Measurements from ENCODE around the gene TMEM167A.

TMEM167A gene

GRCh38 chr5:83015676-83016075, 61.5 kb downstream of the TMEM167A start:
- Histone ChIP-seq H3K27me3 (ENCODE audit: insufficient read depth, insufficient read length) (no peaks in the 10 kb centered on the region), H3K4me3 (ENCODE audit: insufficient read length, low read depth) (no peak overlapping the region), H3K36me3 (ENCODE audit: insufficient read depth, insufficient read length, low read length) (no peaks in the 10 kb centered on the region), H3K9ac (ENCODE audit: insufficient read length, low read depth) (no peak overlapping the region), H3K9me3 (ENCODE audit: insufficient read depth, low read length) (peaks cover 6% of the 10 kb centered on the region), H3K4me1 (ENCODE audit: insufficient read depth, insufficient read length) (no peaks in the 10 kb centered on the region)
- TF ChIP-seq ZNF274 (IDR thresholded peaks at IDR 0.05; ENCODE audit: low read depth, low read length), result no peak
- TF ChIP-seq YY1 (IDR thresholded peaks at IDR 0.05; ENCODE audit: insufficient read depth, insufficient read length), result no peak
- TF ChIP-seq SUZ12 (IDR thresholded peaks at IDR 0.05; ENCODE audit: extremely low read depth, insufficient read depth, insufficient read length), result no peak
- no peak for DNase-seq (ENCODE audit: low read depth, low spot score)

DNA sequence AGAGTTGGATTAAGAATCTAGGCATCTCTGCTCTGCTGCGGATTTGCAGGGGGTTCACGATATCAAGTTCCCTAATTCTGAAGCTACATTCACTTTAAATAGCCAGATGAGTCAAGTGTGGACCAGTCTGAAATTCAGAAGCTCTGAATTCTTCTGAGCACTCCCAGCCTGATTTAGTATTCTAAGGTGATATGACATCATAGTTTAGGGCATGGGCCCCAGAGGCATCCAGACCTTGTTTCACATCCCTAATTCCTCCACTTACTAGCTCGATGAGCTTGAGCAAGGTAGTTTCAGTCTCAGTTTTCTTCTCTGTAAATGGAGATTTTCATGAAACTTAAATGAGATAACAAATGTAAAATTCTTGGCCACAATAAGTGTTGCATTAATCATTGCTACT, 65.2 kb downstream of the TMEM167A start:
- no peak for DNase-seq (ENCODE audit: low read depth, low spot score)
- Histone ChIP-seq H3K9ac (ENCODE audit: insufficient read length, low read depth) (no peak overlapping the region), H3K36me3 (ENCODE audit: insufficient read depth, insufficient read length, low read length) (no peaks in the 10 kb centered on the region), H3K4me3 (ENCODE audit: insufficient read length, low read depth) (no peak overlapping the region), H3K27me3 (ENCODE audit: insufficient read depth, insufficient read length) (no peaks in the 10 kb centered on the region), H3K4me1 (ENCODE audit: insufficient read depth, insufficient read length) (no peaks in the 10 kb centered on the region), H3K9me3 (ENCODE audit: insufficient read depth, low read length) (peaks cover 6% of the 10 kb centered on the region)
- TF ChIP-seq ZNF274 (IDR thresholded peaks at IDR 0.05; ENCODE audit: low read depth, low read length) (no peak), SUZ12 (IDR thresholded peaks at IDR 0.05; ENCODE audit: extremely low read depth, insufficient read depth, insufficient read length) (no peak), YY1 (IDR thresholded peaks at IDR 0.05; ENCODE audit: insufficient read depth, insufficient read length) (no peak)

DNA sequence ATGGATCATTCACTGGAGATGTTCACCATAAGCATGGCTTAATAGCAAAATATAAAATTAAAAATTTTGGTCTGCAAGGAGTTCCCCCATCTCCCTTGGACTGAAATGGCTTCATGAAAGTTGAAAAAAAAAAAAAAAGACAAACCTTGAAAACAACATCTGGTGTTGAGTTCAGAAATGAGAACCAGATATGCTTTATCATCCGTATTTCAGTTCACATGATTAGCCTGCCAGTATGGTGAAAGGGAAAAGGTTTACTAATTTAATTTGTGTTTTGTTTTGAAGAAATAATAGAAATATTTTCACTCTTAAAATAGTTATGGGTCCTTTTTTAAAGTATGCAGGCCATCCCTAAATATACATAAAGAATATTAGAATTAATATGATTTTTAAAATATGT, 67.8 kb downstream of the TMEM167A start:
- no peak overlapping the region for H3K9ac ChIP-seq (ENCODE audit: insufficient read length, low read depth)
- no peaks in the 10 kb centered on the region for H3K27me3 ChIP-seq (ENCODE audit: insufficient read depth, insufficient read length)
- H3K4me3 ChIP-seq (ENCODE audit: insufficient read length, low read depth), result no peak overlapping the region
- no peak for TF ChIP-seq YY1 (IDR thresholded peaks at IDR 0.05; ENCODE audit: insufficient read depth, insufficient read length)
- no peak for TF ChIP-seq ZNF274 (IDR thresholded peaks at IDR 0.05; ENCODE audit: low read depth, low read length)
- no peak for TF ChIP-seq SUZ12 (IDR thresholded peaks at IDR 0.05; ENCODE audit: extremely low read depth, insufficient read depth, insufficient read length)
- no peak for DNase-seq (ENCODE audit: low read depth, low spot score)
- H3K9me3 ChIP-seq (ENCODE audit: insufficient read depth, low read length), result peaks cover 6% of the 10 kb centered on the region
- H3K36me3 ChIP-seq (ENCODE audit: insufficient read depth, insufficient read length, low read length), result no peaks in the 10 kb centered on the region
- H3K4me1 ChIP-seq (ENCODE audit: insufficient read depth, insufficient read length), result no peaks in the 10 kb centered on the region

DNA sequence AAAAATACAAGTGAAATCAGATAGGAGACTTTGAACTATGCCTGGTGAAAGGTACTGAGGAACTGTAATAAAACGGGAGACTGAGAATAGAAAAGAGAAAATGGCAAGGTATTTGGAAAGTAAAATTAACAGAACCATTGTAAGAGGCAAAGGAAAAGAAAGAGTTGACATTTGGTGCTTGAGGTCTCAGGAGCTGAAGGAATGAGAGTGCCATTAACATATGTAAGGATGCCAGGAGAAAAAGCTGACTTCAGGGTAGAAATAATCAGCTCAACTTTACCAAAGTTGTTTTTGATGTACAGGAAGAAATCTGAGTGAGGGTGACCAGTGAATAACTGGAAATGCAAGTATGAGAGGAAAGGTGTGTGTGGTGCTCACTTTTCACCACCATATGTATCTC, 69.4 kb downstream of the TMEM167A start:
- H3K27me3 ChIP-seq (ENCODE audit: insufficient read depth, insufficient read length), result no peaks in the 10 kb centered on the region
- no peak for TF ChIP-seq SUZ12 (IDR thresholded peaks at IDR 0.05; ENCODE audit: extremely low read depth, insufficient read depth, insufficient read length)
- TF ChIP-seq ZNF274 (IDR thresholded peaks at IDR 0.05; ENCODE audit: low read depth, low read length), result no peak
- TF ChIP-seq YY1 (IDR thresholded peaks at IDR 0.05; ENCODE audit: insufficient read depth, insufficient read length), result no peak
- no peaks in the 10 kb centered on the region for H3K4me1 ChIP-seq (ENCODE audit: insufficient read depth, insufficient read length)
- no peak overlapping the region for H3K4me3 ChIP-seq (ENCODE audit: insufficient read length, low read depth)
- no peak overlapping the region for H3K9ac ChIP-seq (ENCODE audit: insufficient read length, low read depth)
- no peaks in the 10 kb centered on the region for H3K36me3 ChIP-seq (ENCODE audit: insufficient read depth, insufficient read length, low read length)
- peaks cover 6% of the 10 kb centered on the region for H3K9me3 ChIP-seq (ENCODE audit: insufficient read depth, low read length)
- DNase-seq (ENCODE audit: low read depth, low spot score), result no peak

DNA sequence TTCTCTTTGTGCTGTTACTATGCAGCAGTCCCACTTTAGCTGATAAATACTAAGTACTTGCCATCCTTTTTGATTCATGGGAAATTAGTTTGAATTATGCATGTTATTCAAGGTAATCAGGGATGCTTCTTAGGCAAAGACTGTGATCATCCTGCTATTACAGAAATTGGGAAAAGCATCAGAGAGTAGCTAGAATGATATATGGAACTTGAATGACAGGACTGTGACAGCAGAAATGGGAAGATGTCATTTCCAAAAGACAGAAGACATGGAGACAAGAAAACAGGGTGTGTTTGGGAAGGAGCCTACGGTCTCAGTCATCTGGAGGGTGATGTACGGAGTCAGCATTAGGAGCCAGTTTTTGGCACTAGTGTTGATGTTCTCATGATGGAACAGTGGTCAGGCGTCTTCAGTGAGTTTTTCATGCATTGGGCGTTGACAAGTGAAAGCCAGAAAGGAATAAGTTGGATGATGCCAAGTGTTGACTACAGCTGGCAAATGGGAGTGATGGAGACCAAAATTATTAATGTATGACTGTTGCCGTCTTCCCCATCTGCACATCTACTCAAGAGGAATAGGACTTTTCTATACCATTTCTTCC, 70.4 kb downstream of the TMEM167A start:
- Histone ChIP-seq H3K9me3 (ENCODE audit: insufficient read depth, low read length) (peaks cover 6% of the 10 kb centered on the region; the same call in 1 of the 2 replicates), H3K4me1 (ENCODE audit: insufficient read depth, insufficient read length) (no peaks in the 10 kb centered on the region), H3K27me3 (ENCODE audit: insufficient read depth, insufficient read length) (no peaks in the 10 kb centered on the region), H3K4me3 (ENCODE audit: insufficient read length, low read depth) (no peak overlapping the region), H3K9ac (ENCODE audit: insufficient read length, low read depth) (no peak overlapping the region), H3K36me3 (ENCODE audit: insufficient read depth, insufficient read length, low read length) (no peaks in the 10 kb centered on the region)
- TF ChIP-seq SUZ12 (IDR thresholded peaks at IDR 0.05; ENCODE audit: extremely low read depth, insufficient read depth, insufficient read length) (no peak), ZNF274 (IDR thresholded peaks at IDR 0.05; ENCODE audit: low read depth, low read length) (no peak), YY1 (IDR thresholded peaks at IDR 0.05; ENCODE audit: insufficient read depth, insufficient read length) (no peak)
- no peak for DNase-seq (ENCODE audit: low read depth, low spot score)

- H3K36me3 ChIP-seq (ENCODE audit: insufficient read depth, insufficient read length, low read length), result no peaks in the 10 kb centered on the region
- no peak for TF ChIP-seq SUZ12 (IDR thresholded peaks at IDR 0.05; ENCODE audit: extremely low read depth, insufficient read depth, insufficient read length)
- no peak for TF ChIP-seq ZNF274 (IDR thresholded peaks at IDR 0.05; ENCODE audit: low read depth, low read length)
- no peak for TF ChIP-seq YY1 (IDR thresholded peaks at IDR 0.05; ENCODE audit: insufficient read depth, insufficient read length)
- H3K4me3 ChIP-seq (ENCODE audit: insufficient read length, low read depth), result no peak overlapping the region
- H3K4me1 ChIP-seq (ENCODE audit: insufficient read depth, insufficient read length), result no peaks in the 10 kb centered on the region
- H3K27me3 ChIP-seq (ENCODE audit: insufficient read depth, insufficient read length), result no peaks in the 10 kb centered on the region
- no peaks in the 10 kb centered on the region for H3K9me3 ChIP-seq (ENCODE audit: insufficient read depth, low read length)
- no peak for DNase-seq (ENCODE audit: low read depth, low spot score)
- no peak overlapping the region for H3K9ac ChIP-seq (ENCODE audit: insufficient read length, low read depth)
Measured at GRCh38 chr5:83003791-83004190, 73.4 kb downstream of the TMEM167A start.
